Measurements from ENCODE around the gene QKI. TPM values are rescaled to one million over a fixed set of nuclear protein-coding genes. Genes with fewer than 3 reads are reported as not detected.

The QKI gene
- total RNA-seq, 1 experiment from 2014 or later = 176 TPM

GRCh38 chr6:163412801-163413344 lies 1.6 kb upstream of the QKI start:
- no peak overlapping the region for H3K4ac ChIP-seq (ENCODE audit: low read depth, low read length)
- H3K9ac ChIP-seq (ENCODE audit: extremely low read depth, insufficient read length, low read length) = peak overlapping the region; percentile 53
- H2BK5ac ChIP-seq (ENCODE audit: insufficient read length, low read length) = no peak overlapping the region
- H4K91ac ChIP-seq (ENCODE audit: insufficient read length, low read depth, low read length) = no peak overlapping the region
- no peak overlapping the region for H2AFZ ChIP-seq (ENCODE audit: low read length)
- H2AK5ac ChIP-seq (ENCODE audit: insufficient read length, low read length) = no peak overlapping the region
- H3K9me3 Mint-ChIP-seq = no peaks in the 10 kb centered on the region; a peak in 1 of 5 replicates
- H3K23ac ChIP-seq (ENCODE audit: insufficient read length, low read depth, low read length) = no peak overlapping the region
- H3K27me3 ChIP-seq (ENCODE audit: insufficient read depth, low read length) = no peaks in the 10 kb centered on the region
- peaks cover 9% of the 10 kb centered on the region; the same call in 1 of the 2 replicates for H3K79me2 ChIP-seq (ENCODE audit: insufficient read depth, low read length)
- H4K5ac ChIP-seq (ENCODE audit: insufficient read length, low read depth, low read length) = no peak overlapping the region
- DNase-seq = no peak
- no peaks in the 10 kb centered on the region for H3K79me1 ChIP-seq (ENCODE audit: insufficient read depth, low read depth, low read length, poor library complexity, severe bottlenecking)
- no peaks in the 10 kb centered on the region for H3K27me3 Mint-ChIP-seq (ENCODE audit: low read depth)
- H3K4me1 ChIP-seq (ENCODE audit: insufficient read depth, low read length) = peaks cover 2% of the 10 kb centered on the region; the same call in 1 of the 2 replicates
- no CpG with 5 or more reads among the region's 14 CpGs for WGBS (ENCODE audit: extremely low coverage, insufficient read length, low lambda C conversion rate)
- peaks cover 25 to 29% of the 10 kb centered on the region in 2 experiments for H3K4me1 Mint-ChIP-seq
- H3K56ac ChIP-seq (ENCODE audit: insufficient read length, low read depth, low read length) = no peak overlapping the region
- H3K14ac ChIP-seq (ENCODE audit: insufficient read depth, low read length) = no peak overlapping the region
- H3K27ac Mint-ChIP-seq = peak overlapping the region; percentile 6 to 69 (median 9); a peak in 4 of 7 replicates
- no peak for TF ChIP-seq CTCF (conservative IDR thresholded peaks at IDR 0.05)
- no peak overlapping the region for H3K18ac ChIP-seq (ENCODE audit: insufficient read length, low read depth, low read length)
- no peak overlapping the region for H2BK20ac ChIP-seq (ENCODE audit: low read depth, low read length, poor library complexity, severe bottlenecking)
- no peak overlapping the region for H2BK12ac ChIP-seq (ENCODE audit: insufficient read length, low read depth, low read length)
- peaks cover 9% of the 10 kb centered on the region for H3K23me2 ChIP-seq (ENCODE audit: insufficient read length, low read depth, low read length, poor library complexity, severe bottlenecking)
- no peak overlapping the region for H3T11ph ChIP-seq (ENCODE audit: low read length)
- H4K8ac ChIP-seq (replicated peaks; ENCODE audit: insufficient read length, low read depth, low read length) = no peak overlapping the region
- no peaks in the 10 kb centered on the region for H4K20me1 ChIP-seq (ENCODE audit: control insufficient read depth, insufficient read depth, insufficient read length)
- peaks cover 2 to 13% (median 6%) of the 10 kb centered on the region in 3 experiments; a peak in 4 of 7 replicates for H3K36me3 Mint-ChIP-seq (ENCODE audit: insufficient read depth in 1 of 3, low read depth in 3 of 3)
- no peak overlapping the region for H3K27ac ChIP-seq (ENCODE audit: insufficient read length, low read depth, low read length)
- peak overlapping the region; percentile 68 to 81 for H3K4me3 Mint-ChIP-seq
- no peaks in the 10 kb centered on the region for H3K9me3 ChIP-seq (ENCODE audit: control insufficient read depth, low read depth, low read length)
- H2BK120ac ChIP-seq (ENCODE audit: low read depth, low read length, poor library complexity, severe bottlenecking) = no peak overlapping the region
- H2BK15ac ChIP-seq (ENCODE audit: low read depth, low read length) = no peak overlapping the region
- H3K4me2 ChIP-seq (ENCODE audit: insufficient read depth, insufficient read length, low read length) = peak overlapping the region; percentile 56
